H1 (cell line): ENCODE measurements around the gene TUT4. TPM values are rescaled to one million over a fixed set of nuclear protein-coding genes. Genes with fewer than 3 reads are reported as not detected.

Experiments
- ASH2L ChIP-seq: fragments of 200-600, 300-600 bp; sonication (generic); IDR thresholded peaks from one replicate; pipeline ENCODE4 v1.7.1; 2017; ENCODE audit warnings: low read length
- CHD7 ChIP-seq: fragments of 300-600 bp; sonication (generic); IDR thresholded peaks from 2 replicates; pipeline ENCODE4 v1.7.1; 2012; ENCODE audit warnings: low read length, moderate library complexity, mild to moderate bottlenecking, inconsistent platforms; ENCODE audit not compliant: insufficient replicate concordance
- EP300 ChIP-seq, 2 experiments: IDR thresholded peaks; 1 replicate in 1 of 2; 2 replicates in 1 of 2; pipeline ENCODE4 v1.6.1; 2011 to 2012; ENCODE audit warnings: low read depth in 2 of 2, low read length in 2 of 2, mild to moderate bottlenecking in 2 of 2, borderline replicate concordance in 1 of 2, inconsistent platforms in 1 of 2, moderate library complexity in 1 of 2
- NRF1 ChIP-seq: IDR thresholded peaks from 2 replicates; pipeline ENCODE4 v1.6.1; 2011; ENCODE audit warnings: mild to moderate bottlenecking, low read depth, low read length, improper control_type of control experiment
- POLR2AphosphoS5 ChIP-seq: IDR thresholded peaks from 2 replicates; pipeline ENCODE4 v1.6.1; 2011; ENCODE audit warnings: low read depth, low read length
- RFX5 ChIP-seq: IDR thresholded peaks from 2 replicates; pipeline ENCODE4 v1.6.1; 2011; ENCODE audit warnings: low read depth, low read length, improper control_type of control experiment, borderline replicate concordance
- SAP30 ChIP-seq: fragments of 300-600 bp; sonication (generic); IDR thresholded peaks from 2 replicates; pipeline ENCODE4 v1.7.1; 2012; ENCODE audit warnings: low read length, moderate library complexity, mild to moderate bottlenecking, inconsistent platforms; ENCODE audit not compliant: insufficient read depth, insufficient replicate concordance
- ZNF274 ChIP-seq: IDR thresholded peaks from 2 replicates; pipeline ENCODE4 v1.7.0; 2012; ENCODE audit warnings: low read length, borderline replicate concordance; ENCODE audit errors: extremely low read depth
- polyA plus RNA-seq, 7 experiments: library from polyadenylated mRNA; depleted of rRNA in 3 of 7; stranded (reverse) in 5 of 7; unstranded in 2 of 7; fragments of >200 nt in 5 of 7; fragments of 200-250 nt in 2 of 7; gene quantifications; 1 replicate in 5 of 7; 2 replicates in 1 of 7; 4 replicates in 1 of 7; pipeline versions ENCODE4 v1.2.1 to v1.2.3, GENCODE V29; 2011 to 2013; ENCODE audit warnings: missing spikeins in 2 of 7, mixed read lengths in 2 of 7
- total RNA-seq: library from RNA; stranded (reverse); fragmentation: NEBNext Ultra II Directional; extraction: Animal tissue kit (Norgen Biotek cat#: 25700); gene quantifications from 2 replicates; pipeline ENCODE4 v1.2.1, GENCODE V29; 2021

Gene TUT4
- total and polyA plus RNA-seq, 2 of the 8 experiments (the other 6 are each of a cell fraction or from before 2014, with no cell fraction given), result 54.5 to 63.3 TPM

GRCh38 chr1:52506349-52506748 lies 46.5 kb downstream of the TUT4 start (continued):
- TF ChIP-seq CHD7, result no peak
- no peak for TF ChIP-seq RFX5
- TF ChIP-seq SAP30, result no peak
- no peak for TF ChIP-seq EP300 (IDR thresholded peaks at IDR 0.05; ENCODE audit: borderline replicate concordance in 1 of 2, low read depth in 2 of 2, low read length in 2 of 2)
- no peak for TF ChIP-seq NRF1
- TF ChIP-seq POLR2AphosphoS5, result no peak
- TF ChIP-seq ZNF274, result no peak
- TF ChIP-seq ASH2L, result no peak
